Smooth muscle cell of the brain vasculature (primary cell): ENCODE measurements around the gene GOLGA7B.

ENCODE experiments used
- DNase-seq: peaks from one replicate; pipeline ENCODE4 v3.0.0-alpha.2; 2012; ENCODE audit warnings: low read depth, low spot score

Gene GOLGA7B

DNA sequence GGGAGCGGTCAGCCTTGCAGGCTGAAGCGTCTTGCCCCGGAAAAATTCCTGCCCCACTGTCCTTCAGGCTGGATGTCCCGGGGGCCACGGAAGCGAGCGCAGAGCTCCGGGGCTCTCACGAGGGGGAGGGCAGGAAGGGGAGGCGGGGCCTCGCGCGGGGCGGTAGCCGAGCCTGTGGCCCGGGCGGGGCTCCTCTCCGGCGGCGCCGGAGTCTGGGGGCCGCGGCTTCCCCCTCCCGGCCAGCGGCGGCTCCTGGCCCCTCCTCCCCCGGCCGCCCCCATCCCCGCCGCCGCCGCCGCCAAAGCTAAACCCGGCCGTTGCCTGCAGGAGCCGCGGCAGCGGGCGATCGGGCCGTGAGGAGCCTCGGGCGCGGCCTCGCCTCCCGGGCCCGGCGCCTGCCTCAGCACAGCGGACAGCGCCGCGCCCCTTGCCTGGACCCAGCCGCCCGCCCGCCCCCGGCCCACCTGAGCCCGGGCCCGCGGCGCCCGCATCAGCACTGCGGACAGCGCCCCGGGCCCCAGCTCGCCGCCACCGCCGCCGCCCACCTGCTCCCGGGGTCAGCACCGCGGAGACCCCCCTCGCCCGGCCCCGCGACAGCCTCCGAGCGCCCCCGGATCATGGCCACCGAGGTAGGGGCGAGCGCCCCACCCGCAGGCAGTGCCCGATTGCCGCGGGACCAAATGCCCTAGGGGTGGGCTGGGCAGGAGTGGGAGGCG is at the start of gene GOLGA7B:
Gene GOLGA7B, plus strand, starts transcription at position 157 of the 716 bp plus-strand sequence. Its CDS starts 461 bp downstream, at position 618.
- no peak for DNase-seq

DNA sequence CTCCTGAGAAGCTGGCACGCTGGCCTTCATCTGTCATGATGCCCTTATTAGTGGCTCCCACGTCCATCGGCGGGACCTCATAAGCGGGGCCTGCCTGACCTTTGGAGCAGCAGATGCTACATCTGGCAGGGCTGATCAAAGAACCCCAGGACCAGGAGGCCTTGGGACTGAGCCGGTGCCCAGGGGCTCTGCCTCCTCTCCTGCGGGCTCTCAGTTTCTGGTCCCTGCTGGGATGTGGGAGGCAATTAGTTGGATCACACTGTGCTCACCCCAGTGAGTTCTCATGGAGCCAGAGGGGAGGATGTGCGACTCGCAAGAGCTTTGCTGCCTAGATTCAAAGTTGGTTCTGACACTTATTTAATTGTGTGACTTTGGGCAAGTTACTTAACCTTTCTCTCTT is 49.2 kb upstream of the GOLGA7B start:
- DNase-seq, result no peak

DNA sequence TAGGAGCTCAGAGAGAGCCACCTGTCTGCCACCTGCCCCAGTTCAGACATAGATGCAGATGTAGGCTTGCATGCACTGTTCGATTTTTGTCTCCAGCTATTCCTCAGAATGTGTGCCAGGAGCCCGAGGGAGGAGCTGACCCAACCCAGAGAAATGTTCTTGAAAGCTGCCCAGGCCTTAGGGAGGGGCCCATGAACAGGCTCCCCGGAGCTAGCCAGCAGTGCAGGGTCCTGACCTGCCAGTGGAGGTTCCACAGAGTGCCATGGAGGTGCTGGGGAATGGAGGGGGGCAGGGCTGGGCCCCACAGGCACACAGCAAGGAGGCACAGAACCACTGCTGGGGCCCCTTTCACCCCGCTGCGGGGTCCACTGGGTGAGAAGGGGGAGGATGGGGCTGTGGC is 48.2 kb upstream of the GOLGA7B start:
- no peak for DNase-seq

DNA sequence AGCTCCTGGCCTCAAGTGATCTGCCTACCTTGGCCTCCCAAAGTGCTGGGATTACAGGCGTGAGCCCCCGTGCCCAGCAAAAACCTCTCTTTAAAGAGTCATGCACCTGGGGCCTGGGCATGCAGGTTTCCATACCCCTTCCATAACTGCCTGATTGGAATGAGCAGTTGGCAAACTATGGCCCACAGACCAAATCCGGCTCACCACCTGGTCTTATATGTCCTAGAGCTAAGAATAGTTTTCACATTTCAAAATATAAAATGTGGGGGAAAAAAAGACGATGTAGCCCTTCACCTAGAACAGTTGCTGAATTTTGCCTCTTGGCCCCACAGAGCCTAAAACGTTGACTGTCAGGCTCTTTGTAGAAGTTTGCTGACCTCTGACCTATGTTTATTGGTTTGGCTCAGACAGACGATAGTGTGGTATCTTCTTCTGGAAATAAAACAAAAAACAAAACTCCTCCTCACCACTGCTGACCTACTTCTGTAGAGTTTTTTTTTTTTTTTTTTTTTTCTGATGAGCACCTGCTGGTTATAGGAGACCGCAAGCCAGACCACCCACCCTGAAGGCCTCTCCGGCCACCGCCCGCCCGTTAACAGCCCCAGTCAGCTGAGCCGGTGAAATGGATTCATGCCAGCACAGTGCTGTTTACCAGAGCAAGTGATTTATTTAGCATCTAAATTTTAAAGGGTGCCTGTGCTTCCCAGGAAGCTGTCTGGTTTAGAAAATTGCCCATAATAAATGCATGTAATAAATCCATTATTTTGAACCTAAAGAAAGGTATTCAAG is 44.4 kb upstream of the GOLGA7B start:
- no peak for DNase-seq

DNA sequence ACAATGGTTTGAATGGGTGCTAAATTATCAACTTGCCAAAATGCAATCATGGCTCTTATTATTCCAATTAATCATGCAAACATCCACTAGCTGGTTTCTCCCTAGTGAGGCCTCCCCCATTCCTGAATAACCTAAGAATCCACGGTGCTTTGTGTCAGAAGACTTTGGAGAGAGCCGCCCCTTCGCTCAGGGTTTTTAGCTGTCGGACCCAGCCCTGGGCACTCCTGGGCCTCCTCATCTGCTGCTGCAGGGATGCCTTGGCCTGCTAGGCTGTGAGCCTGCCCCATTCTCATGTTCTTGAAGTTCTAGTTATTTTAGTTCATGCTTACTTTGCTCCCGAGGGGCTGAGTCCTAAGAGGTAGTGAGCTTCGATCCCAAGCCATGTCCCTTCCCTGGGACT is 43.7 kb upstream of the GOLGA7B start:
- DNase-seq, result no peak

DNA sequence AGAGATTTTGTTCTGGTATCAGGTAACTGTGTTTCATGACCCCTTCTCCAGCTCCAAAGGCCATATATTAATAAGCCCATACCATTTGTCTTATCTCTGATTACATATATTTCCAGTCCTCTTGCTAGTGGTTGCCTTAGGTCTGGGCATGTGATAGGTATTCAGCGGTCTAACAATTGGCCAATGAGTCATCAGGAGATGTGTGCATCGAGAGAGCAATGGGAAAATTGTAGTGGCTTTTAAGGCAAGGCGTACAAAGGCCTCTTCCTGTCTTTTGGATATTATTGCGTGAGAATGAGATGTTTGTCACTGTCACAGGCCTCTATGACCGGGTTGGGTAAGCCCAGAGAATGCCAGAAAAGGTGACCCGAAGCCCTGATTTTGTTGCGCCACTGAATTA is 39.2 kb upstream of the GOLGA7B start:
- DNase-seq, result no peak

DNA sequence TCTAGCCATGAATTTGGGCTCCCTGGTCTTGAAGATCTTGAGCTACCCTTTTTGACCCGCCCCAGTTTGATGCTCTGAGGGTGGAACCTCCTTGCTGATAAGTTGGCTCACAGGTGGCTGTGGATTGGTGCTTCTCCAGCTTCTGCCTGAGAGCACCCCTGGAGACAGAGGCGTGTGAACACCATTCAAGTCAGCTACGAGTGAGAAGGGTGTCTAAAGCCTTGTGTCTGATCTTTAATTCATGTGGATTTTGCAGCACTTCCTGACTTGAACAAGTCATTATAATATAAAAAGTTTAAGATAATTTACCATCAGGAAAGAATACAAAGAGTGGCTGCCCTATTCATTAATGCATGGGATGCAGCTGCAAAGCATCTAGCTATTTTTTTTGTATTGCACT is 37.7 kb upstream of the GOLGA7B start:
- DNase-seq, result no peak

DNA sequence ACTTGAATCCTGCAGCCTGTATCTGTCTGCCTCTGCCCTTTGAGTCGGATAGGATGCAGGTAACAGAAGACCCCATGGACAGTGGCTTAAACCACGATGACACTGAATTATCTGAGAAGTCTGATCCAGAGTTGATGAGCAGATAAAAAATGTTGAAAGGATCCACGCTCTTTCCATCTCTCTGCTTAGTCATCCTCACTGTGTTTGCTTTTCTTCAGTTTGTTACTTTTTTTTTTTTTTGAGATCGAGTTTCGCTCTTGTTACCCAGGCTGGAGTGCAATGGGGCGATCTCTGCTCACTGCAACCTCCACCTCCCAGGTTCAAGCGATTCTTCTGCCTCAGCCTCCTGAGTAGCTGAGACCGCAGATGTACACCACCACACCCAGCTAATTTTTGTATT is 36.9 kb upstream of the GOLGA7B start:
- no peak for DNase-seq

DNA sequence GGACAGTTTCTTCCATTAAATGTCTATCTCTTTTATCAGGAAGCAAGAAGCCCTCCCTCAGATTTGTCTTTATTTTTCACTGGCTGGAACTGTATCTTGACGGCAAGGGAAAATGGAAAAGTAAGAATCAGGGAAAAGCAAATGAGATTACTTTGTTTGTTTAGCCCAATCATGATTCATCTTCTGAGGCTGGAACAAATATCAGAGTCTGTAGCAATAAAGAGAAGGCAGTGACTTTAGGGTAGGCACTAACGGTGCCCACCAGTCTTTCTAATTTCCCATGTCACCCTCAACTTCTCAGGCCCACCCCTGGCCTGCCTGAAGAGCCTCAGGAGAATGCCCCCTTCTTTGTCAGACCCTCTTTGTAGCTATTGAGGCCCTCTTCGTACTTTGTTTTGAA is 36.3 kb upstream of the GOLGA7B start:
- no peak for DNase-seq

DNA sequence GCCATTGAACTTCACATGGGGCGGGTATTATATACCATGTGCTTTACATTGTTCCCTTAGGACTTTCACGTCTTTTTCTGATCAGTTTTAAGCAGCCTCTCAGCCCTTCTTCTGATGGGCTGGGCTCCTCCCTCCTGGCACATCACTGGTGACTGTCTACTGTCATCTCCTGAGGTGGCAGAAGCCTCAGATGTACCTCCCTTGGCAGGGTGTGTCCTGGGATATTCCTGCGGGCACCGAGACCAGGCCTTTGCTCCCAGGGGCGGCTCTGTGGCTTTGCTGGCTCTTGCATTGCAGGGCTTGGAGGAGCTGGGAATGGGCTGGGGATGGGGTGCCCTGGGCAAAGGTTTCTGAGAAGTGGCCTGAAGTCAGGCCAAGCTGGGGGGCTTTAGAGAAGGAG is 34.6 kb upstream of the GOLGA7B start:
- no peak for DNase-seq

DNA sequence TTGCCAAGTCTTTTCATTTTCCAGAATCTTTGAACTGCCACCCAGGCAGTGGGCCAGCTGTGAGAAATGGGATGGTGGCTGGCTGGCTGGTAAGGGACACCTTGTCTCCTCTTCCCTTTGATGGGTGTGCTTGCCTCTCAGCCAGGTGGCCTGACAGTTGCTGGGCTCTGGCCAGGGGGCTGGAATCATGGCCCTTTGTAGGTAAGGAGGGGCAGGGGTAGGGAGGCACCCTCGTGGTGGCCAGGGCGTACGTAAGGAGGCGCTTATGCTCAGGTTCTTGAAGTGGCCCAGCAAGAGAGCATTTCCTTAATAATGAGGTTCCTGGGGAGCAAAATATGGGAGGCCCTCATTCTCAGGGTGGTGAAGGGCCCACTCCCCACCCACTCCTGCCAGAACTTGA is 33.0 kb upstream of the GOLGA7B start:
- no peak for DNase-seq

DNA sequence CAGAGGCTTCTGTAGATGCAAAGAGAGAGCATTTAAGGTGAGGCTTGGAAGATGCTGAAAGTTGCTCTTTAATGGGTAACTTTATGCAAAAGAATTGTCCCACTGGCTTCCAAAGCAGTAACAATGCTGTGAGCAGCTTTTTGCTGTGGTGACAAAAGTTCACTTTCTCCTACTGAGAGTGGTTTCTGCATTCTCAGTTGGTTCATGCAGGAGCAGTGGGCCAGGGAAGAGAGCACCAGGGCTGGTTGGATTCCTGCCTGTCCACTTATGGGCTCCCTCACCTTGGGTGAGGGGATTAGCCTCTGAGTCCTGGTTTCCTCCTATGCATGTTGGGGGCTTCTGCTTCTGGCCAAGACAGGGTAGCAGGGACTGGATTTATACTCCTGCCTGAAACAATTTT is 31.1 kb upstream of the GOLGA7B start:
- DNase-seq, result no peak

DNA sequence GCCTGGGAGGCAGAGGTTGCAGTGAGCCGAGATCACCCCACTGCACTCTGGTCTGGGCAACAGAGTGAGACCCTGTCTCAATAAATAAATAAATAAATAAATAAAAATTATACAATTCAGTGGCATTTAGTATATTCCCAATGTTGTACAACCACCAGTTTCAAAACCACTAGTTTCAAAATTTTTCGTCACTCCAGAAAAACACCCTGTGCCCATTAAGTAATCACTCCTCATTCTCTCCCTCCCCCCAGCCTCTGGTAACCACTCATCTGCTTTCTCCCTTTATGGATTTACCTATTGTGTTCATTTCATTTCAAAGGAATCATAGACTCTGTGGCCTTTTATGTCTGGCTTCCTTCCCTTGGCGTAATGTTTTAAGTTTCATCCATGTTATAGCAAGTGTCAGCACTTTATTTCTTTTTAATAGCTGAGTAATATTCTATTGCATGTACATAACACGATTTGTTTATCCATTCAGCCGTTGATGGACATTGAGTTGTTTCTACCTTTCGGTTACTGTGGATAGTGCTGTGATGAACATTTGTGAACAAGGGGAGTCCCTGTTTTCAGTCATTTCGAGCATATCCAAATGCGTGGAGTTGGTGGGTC is 29.4 kb upstream of the GOLGA7B start:
- no peak for DNase-seq

DNA sequence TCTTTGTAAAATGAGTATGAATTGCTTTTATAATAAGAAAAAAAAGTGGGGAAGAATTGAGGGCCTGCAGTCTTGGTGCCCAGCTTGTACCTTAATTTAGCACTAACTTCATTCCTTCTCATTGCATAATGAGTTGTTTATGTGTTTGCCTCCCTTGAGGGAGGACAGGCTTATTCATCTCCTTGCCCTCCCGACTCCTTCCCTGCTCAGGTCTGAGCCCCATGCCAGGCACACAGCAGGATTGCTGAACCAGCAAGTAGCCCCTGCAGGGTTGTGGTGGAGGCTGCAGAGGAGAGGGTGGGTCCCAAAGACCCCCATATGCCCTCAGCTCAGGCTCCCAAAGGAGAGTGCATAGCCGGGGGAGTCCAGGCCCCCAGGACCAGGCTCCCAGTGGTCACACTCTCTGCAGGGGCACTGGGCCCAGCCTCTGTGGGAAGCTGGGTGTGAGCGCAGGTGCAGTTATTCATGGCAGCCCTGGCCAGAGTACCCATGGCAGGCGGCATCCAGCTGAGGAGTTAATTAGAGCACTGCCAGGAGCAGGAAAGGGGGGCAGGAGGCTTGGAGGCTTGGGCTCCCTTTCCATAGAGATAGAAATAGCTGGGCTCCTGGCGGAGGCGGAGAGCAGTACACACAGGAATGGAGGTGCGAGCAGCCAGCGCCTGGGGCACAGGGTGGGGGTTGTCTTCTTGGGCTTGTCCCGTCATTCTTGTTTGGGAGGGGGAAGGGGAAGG is 28.2 kb upstream of the GOLGA7B start:
- DNase-seq, result no peak

DNA sequence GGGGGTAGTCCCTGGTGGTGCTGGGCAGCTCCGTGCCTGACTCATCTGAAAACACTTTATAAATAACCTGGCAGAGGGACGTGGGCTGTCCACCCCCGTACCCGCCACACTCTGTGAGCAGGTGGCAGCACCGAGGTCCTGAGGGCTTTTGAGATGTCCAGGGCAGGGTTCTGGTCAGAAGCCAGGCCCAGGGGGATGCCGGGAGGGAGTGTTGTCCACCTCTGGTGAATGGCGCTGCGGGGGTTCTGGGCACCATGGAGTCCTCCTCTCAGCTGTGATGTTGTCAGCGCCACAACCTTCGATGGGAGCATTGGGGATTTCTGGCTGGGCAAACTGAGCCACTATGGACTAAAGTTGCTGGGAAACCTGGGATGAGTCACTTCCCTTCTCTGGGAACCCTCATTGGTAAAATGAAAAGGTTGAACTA is 27.4 kb upstream of the GOLGA7B start:
- DNase-seq, result no peak

DNA sequence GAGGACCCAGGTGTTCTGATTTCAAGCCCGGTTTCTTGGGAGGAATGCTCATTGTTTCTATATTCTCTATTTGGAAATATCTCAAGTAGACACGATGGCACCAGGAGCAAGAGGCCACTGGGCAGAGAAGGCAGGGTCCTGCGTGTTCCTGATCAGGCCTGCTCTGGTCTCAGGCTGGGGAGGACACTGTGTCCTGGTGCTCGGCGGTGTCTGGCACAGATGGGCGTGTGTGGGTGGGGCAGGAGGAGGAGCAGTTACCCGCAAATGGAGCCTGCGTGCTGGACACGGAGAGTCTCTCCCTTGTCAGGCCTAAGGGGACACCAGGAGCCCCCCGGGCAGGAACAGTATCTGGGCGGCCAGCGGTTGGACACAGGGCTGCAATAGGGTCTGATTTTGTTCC is 25.9 kb upstream of the GOLGA7B start:
- no peak for DNase-seq

DNA sequence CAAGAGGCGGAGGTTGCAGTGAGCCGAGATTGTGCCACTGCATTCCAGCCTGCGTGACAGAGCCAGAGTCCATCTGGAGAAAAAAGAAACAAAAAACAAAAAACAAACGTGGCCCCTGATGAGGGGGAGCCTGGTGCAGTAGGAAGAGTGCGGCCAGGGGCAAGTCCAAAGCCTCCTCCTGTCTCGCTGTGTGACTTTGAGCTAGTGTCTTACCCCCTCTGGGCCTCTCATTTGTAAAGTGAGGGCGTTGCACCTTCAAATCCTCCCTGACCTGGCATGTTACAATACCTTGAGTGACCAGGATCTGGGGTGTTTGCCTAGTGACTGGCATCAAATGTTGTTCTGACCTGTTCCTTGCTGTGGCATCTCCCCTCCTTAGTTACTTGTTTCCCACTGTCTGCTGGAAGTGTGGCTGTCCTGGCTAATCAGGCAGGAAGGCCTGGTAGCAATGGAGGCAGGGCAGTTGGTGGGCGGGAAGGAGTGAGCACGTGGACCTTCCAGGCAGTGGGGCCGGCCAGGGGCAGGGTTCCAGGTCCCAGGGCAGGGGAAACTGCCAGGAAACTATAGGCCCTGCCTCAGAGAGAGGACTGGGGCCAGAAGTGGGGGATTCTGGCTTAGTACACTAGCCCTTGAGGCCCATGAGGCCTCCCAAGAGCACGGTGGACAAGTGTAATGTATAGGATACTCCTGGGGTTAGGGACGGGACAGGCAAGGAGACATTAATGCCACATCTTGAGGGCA is 24.5 kb upstream of the GOLGA7B start:
- no peak for DNase-seq

DNA sequence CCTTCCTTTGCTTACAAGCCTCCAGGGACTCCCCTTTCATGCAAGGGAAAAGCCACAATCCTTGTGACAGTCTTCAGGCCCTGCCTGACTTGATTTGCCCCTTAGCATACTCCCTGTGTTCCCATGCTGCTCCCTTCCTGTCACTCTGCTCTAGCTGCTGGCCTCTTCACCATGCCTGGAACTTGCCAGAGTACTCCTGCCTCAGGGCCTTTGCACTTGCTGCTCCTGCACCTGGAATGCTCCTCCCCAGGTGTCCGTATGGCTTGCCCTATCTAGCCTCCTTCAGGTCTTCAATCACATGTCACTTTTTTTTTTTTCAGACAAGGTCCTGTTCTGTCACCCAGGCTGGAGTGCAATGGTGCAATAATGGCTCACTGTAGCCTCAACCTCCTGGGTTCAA is 22.8 kb upstream of the GOLGA7B start:
- no peak for DNase-seq

DNA sequence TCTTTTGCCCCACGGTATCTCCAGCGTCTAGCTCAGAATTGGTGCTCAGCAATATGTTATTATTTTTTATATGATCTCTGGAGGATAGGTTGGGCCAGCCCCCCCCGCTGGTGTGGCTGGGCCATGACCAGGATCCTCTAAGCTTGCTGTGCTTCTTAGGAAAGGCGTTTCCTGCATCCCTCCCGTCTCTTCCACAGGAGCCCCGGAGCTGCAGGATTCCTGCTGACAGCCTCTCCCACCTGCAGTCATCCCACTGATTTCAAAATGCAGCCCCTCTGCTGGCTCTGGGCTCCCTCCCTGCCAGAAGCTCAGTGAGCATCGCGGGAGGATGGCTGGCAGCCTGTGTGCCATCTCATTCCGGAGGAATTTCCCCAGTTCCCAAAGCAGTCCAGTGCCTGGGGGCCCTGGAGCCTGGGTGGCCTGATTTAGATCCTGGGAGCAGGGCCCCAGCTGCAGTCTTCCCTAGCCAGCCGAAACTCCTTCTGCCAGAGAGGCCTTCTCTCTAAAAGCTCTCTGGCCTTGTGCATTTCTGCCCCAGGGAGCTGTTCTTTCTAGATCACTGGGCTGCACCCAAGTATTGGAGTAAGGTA is 21.8 kb upstream of the GOLGA7B start:
- no peak for DNase-seq

DNA sequence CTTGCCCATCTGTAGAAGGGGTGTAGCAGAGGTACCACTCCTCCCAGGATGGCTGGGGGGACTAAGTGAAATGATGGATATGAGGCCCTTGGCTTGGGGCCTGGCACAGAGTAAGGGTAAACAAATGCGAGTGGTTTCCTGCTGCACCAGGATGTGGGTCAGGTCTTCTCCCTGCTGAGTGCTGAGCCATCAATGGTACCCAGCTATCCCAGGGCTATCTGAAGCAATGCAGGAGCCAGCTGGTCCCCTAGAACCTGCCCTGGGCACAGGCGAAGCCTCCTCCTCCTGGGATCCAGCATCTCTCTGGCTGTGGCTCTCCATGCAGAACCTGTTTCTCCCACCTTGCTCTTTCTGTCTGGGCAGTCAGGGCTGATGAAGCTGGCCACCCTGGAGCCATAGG is 20.9 kb upstream of the GOLGA7B start:
- no peak for DNase-seq

DNA sequence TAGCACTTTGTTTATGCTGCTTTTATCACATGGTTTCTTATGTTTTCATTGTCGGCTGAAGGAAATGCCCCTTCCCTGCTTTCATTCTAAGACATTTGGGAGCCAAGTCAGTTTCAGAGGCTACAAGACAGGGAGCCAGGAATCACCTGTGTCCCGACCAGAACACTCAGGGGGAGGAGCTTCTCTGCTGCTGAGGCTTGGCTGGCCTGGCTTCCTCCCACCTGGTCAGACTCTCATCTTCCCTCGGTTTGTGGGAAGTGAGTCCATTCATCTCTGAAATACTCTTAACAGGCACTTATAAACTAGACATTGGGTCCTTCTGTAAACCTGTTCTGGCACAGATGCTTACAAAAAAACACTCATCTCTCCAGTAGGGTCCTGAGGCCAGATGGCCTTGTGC is 19.6 kb upstream of the GOLGA7B start:
- DNase-seq, result no peak
